SK-N-SH (cell line): ENCODE measurements around the gene TRIM50. TPM values are rescaled to one million over a fixed set of nuclear protein-coding genes. Genes with fewer than 3 reads are reported as not detected.

Experiments used
- CTCF ChIA-PET: fragments of 300-600, 350-600 bp; formaldehyde crosslinking; extraction: SDS; loops from one replicate; lab custom pipeline; 2021; lab: Yijun Ruan, JAX
- POLR2A ChIA-PET: fragments of 350-600 bp; sonication (Branson Sonifier 250); formaldehyde crosslinking; extraction: SDS; loops from one replicate; lab custom pipeline; 2020; ENCODE audit warnings: antibody characterized with exemption, inconsistent platforms; lab: Yijun Ruan, JAX
- DNase-seq: peaks from one replicate; pipeline ENCODE4 v3.0.0; 2012
- H2AFZ ChIP-seq: fragments of 200-600 bp; sonication (generic); 2 replicates; pipeline ENCODE4 v1.8.1; 2016; ENCODE audit warnings: antibody characterized with exemption, mild to moderate bottlenecking, low read depth
- H3F3A ChIP-seq: fragments of 200-600 bp; sonication (generic); replicated peaks from 2 replicates; pipeline ENCODE3; 2016; ENCODE audit warnings: antibody characterized with exemption, mild to moderate bottlenecking; ENCODE audit not compliant: insufficient read depth
- H3K27ac ChIP-seq, 2 experiments: fragments of 200-500 bp in 1 of 2; fragments of 200-600 bp in 1 of 2; sonication (Bioruptor generic) in 1 of 2; sonication (generic), shearing (Covaris generic) in 1 of 2; 2 replicates each; pipeline versions ENCODE4 v1.5.1 to v1.6.1; 2014 to 2016; ENCODE audit warnings: low read depth in 2 of 2, inconsistent platforms in 1 of 2, low read length in 1 of 2, mild to moderate bottlenecking in 1 of 2, mixed read lengths in 1 of 2
- H3K27me3 ChIP-seq: fragments of 200-600 bp; sonication (generic), shearing (Covaris generic); 2 replicates; pipeline ENCODE4 v1.6.1; 2016; ENCODE audit warnings: mixed run types; ENCODE audit not compliant: insufficient read depth
- H3K36me3 ChIP-seq, 2 experiments: fragments of 200-500 bp in 1 of 2; fragments of 200-600 bp in 1 of 2; sonication (Bioruptor generic) in 1 of 2; sonication (generic) in 1 of 2; replicated peaks in 1 of 2; 2 replicates each; pipeline versions ENCODE3 to v1.5.1; 2014 to 2016; ENCODE audit warnings: low read length in 1 of 2, mild to moderate bottlenecking in 1 of 2; ENCODE audit not compliant: insufficient read depth in 2 of 2, control insufficient read depth in 1 of 2
- H3K4me1 ChIP-seq, 2 experiments: fragments of 200-500 bp in 1 of 2; fragments of 200-600 bp in 1 of 2; sonication (Bioruptor generic) in 1 of 2; sonication (generic), shearing (Covaris generic) in 1 of 2; 2 replicates each; pipeline versions ENCODE4 v1.5.1 to v1.6.1; 2014 to 2016; ENCODE audit warnings: low read depth in 1 of 2, low read length in 1 of 2, mixed run types in 1 of 2; ENCODE audit not compliant: insufficient read depth in 2 of 2, control insufficient read depth in 1 of 2
- H3K4me2 ChIP-seq: fragments of 200-600 bp; sonication (generic), shearing (Covaris generic); 2 replicates; pipeline ENCODE4 v1.6.1; 2017; ENCODE audit warnings: mixed run types
- H3K4me3 ChIP-seq, 2 experiments: fragments of 200-500 bp in 1 of 2; fragments of 200-600 bp in 1 of 2; sonication (Bioruptor generic) in 1 of 2; sonication (generic), shearing (Covaris generic) in 1 of 2; 2 replicates each; pipeline versions ENCODE4 v1.5.1 to v1.8.1; 2014 to 2016; ENCODE audit warnings: low read depth in 2 of 2, inconsistent platforms in 1 of 2, low read length in 1 of 2, mild to moderate bottlenecking in 1 of 2, mixed read lengths in 1 of 2, moderate library complexity in 1 of 2
- H3K79me2 ChIP-seq: fragments of 200-600 bp; sonication (generic); 2 replicates; pipeline ENCODE4 v1.8.1; 2017; ENCODE audit warnings: mild to moderate bottlenecking; ENCODE audit not compliant: insufficient read depth
- H3K9ac ChIP-seq: fragments of 200-600 bp; sonication (generic); 2 replicates; pipeline ENCODE4 v1.6.1; 2017; ENCODE audit warnings: mixed run types
- H3K9me2 ChIP-seq: fragments of 200-600 bp; sonication (generic); 2 replicates; pipeline ENCODE4 v1.6.1; 2017; ENCODE audit warnings: mixed run types
- H3K9me3 ChIP-seq: fragments of 200-600 bp; sonication (generic); 2 replicates; pipeline ENCODE4 v1.6.1; 2017; ENCODE audit warnings: mixed run types, mild to moderate bottlenecking, moderate library complexity
- H4K20me1 ChIP-seq: fragments of 200-600 bp; sonication (generic); 2 replicates; pipeline ENCODE4 v1.6.1; 2017; ENCODE audit warnings: mild to moderate bottlenecking, mixed run types; ENCODE audit not compliant: insufficient read depth
- CHD2 ChIP-seq: fragments of 150-350 bp; IDR thresholded peaks from 2 replicates; pipeline ENCODE4 v1.6.1; 2018; ENCODE audit warnings: low read length; ENCODE audit not compliant: partially characterized antibody
- ELF1 ChIP-seq: IDR thresholded peaks from 2 replicates; pipeline ENCODE4 v1.4.0; 2012
- EP300 ChIP-seq, 2 experiments: IDR thresholded peaks; 2 replicates each; pipeline versions ENCODE4 v1.4.0 to v1.6.1; 2012; ENCODE audit warnings: borderline replicate concordance in 1 of 2, low read depth in 1 of 2, low read length in 1 of 2
- EZH2phosphoT487 ChIP-seq: fragments of 200-600 bp; sonication (generic); IDR thresholded peaks from 2 replicates; pipeline ENCODE4 v1.6.1; 2017; ENCODE audit warnings: low read depth, mixed run types, mild to moderate bottlenecking, antibody characterized with exemption, moderate library complexity, borderline replicate concordance
- FOSL2 ChIP-seq: IDR thresholded peaks from 2 replicates; pipeline ENCODE4 v1.4.0; 2012; ENCODE audit warnings: low read depth, mild to moderate bottlenecking, moderate library complexity, borderline replicate concordance
- RAD21 ChIP-seq: IDR thresholded peaks from 2 replicates; pipeline ENCODE4 v1.6.1; 2012; ENCODE audit warnings: mild to moderate bottlenecking, low read length
- RCOR1 ChIP-seq: fragments of 150-350 bp; IDR thresholded peaks from 2 replicates; pipeline ENCODE4 v1.6.1; 2017; ENCODE audit warnings: antibody characterized with exemption, low read length
- RFX5 ChIP-seq: IDR thresholded peaks from 2 replicates; pipeline ENCODE4 v1.6.1; 2012; ENCODE audit warnings: mild to moderate bottlenecking, improper control_type of control experiment, low read length
- RXRA ChIP-seq: IDR thresholded peaks from 2 replicates; pipeline ENCODE4 v1.4.0; 2012; ENCODE audit warnings: low read depth, mild to moderate bottlenecking, borderline replicate concordance
- TCF12 ChIP-seq: IDR thresholded peaks from 2 replicates; pipeline ENCODE4 v1.4.0; 2012
- YY1 ChIP-seq: IDR thresholded peaks from 2 replicates; pipeline ENCODE4 v1.4.0; 2012; ENCODE audit warnings: low read depth, mild to moderate bottlenecking
- WGBS: methylation state at CpG from one replicate; pipeline ENCODE4 v1.1.6; 2017; ENCODE audit warnings: low lambda C conversion rate; 5-methylcytosine and 5-hydroxymethylcytosine counted together
- polyA plus RNA-seq, 3 experiments: library from polyadenylated mRNA; depleted of rRNA; stranded (reverse); fragments of >200 nt; gene quantifications; 2 replicates each; pipeline ENCODE4 v1.2.3, GENCODE V29; 2012
- TF ChIP-seq, protein P1 (sequence below): IDR thresholded peaks from 2 replicates; pipeline ENCODE4 v1.4.0; 2012; ENCODE audit warnings: low read depth, borderline replicate concordance
- TF ChIP-seq, protein P2 (sequence below): fragments of 200-600 bp; sonication (generic); IDR thresholded peaks from 2 replicates; pipeline ENCODE4 v1.6.1; 2017; ENCODE audit warnings: antibody characterized with exemption, mild to moderate bottlenecking, moderate library complexity
- TF ChIP-seq, protein P3 (sequence below): fragments of 150-350 bp; IDR thresholded peaks from 2 replicates; pipeline ENCODE4 v1.6.1; 2017; ENCODE audit warnings: antibody characterized with exemption, low read length, low read depth, borderline replicate concordance

TRIM50 gene
- polyA plus RNA-seq, 1 of the 3 experiments (the other 2 are of a cell fraction) = not detected

DNA sequence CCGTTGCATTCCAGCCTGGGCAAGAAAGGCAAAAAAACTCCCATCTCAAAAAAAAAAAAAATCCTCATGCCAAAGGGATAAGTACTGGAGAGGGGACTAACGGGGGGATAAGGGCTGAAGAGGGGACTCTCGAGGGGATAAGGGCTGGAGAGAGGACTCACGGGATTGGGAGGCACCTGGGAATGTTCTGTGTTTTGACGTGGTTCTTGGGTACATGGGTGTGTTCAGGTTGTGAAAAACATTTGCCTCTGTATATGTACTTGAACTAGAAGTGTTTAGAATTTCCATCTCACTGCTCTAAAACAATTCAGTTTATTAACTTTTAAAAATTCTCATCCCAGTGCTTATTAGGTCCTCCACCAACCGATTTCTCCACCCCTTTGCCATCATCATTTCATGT lies 4.6 kb upstream of the TRIM50 start:
- Histone ChIP-seq H2AFZ (no peak overlapping the region), H3K9me2 (no peaks in the 10 kb centered on the region), H3K27me3 (peaks cover 17% of the 10 kb centered on the region; the same call in 1 of the 2 replicates), H3K27ac (no peak overlapping the region), H3F3A (no peaks in the 10 kb centered on the region), H3K36me3 (no peaks in the 10 kb centered on the region), H3K4me3 (no peak overlapping the region), H3K79me2 (no peaks in the 10 kb centered on the region), H3K9ac (no peak overlapping the region), H3K4me2 (no peak overlapping the region), H3K4me1 (no peaks in the 10 kb centered on the region), H3K9me3 (no peaks in the 10 kb centered on the region), H4K20me1 (no peaks in the 10 kb centered on the region)
- ChIA-PET CTCF (interaction anchor here (1.0 to 2.1 kb wide), 2 partner anchors 8 to 14 kb away, joined by 3 to 12 read pairs; no protein-coding TSS in a partner anchor), POLR2A (no interaction called here)
- 43% methylated on average over 6 of the region's 6 CpGs for WGBS
- no peak for TF ChIP-seq YY1
- TF ChIP-seq RAD21 = no peak
- TF ChIP-seq, protein P1, sequence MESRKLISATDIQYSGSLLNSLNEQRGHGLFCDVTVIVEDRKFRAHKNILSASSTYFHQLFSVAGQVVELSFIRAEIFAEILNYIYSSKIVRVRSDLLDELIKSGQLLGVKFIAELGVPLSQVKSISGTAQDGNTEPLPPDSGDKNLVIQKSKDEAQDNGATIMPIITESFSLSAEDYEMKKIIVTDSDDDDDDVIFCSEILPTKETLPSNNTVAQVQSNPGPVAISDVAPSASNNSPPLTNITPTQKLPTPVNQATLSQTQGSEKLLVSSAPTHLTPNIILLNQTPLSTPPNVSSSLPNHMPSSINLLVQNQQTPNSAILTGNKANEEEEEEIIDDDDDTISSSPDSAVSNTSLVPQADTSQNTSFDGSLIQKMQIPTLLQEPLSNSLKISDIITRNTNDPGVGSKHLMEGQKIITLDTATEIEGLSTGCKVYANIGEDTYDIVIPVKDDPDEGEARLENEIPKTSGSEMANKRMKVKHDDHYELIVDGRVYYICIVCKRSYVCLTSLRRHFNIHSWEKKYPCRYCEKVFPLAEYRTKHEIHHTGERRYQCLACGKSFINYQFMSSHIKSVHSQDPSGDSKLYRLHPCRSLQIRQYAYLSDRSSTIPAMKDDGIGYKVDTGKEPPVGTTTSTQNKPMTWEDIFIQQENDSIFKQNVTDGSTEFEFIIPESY = no peak
- TF ChIP-seq, protein P2, sequence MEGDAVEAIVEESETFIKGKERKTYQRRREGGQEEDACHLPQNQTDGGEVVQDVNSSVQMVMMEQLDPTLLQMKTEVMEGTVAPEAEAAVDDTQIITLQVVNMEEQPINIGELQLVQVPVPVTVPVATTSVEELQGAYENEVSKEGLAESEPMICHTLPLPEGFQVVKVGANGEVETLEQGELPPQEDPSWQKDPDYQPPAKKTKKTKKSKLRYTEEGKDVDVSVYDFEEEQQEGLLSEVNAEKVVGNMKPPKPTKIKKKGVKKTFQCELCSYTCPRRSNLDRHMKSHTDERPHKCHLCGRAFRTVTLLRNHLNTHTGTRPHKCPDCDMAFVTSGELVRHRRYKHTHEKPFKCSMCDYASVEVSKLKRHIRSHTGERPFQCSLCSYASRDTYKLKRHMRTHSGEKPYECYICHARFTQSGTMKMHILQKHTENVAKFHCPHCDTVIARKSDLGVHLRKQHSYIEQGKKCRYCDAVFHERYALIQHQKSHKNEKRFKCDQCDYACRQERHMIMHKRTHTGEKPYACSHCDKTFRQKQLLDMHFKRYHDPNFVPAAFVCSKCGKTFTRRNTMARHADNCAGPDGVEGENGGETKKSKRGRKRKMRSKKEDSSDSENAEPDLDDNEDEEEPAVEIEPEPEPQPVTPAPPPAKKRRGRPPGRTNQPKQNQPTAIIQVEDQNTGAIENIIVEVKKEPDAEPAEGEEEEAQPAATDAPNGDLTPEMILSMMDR = no peak
- TF ChIP-seq EZH2phosphoT487 = no peak
- no peak for TF ChIP-seq FOSL2
- TF ChIP-seq ELF1 = no peak
- no peak for TF ChIP-seq RXRA
- TF ChIP-seq TCF12 = no peak
- TF ChIP-seq, protein P3, sequence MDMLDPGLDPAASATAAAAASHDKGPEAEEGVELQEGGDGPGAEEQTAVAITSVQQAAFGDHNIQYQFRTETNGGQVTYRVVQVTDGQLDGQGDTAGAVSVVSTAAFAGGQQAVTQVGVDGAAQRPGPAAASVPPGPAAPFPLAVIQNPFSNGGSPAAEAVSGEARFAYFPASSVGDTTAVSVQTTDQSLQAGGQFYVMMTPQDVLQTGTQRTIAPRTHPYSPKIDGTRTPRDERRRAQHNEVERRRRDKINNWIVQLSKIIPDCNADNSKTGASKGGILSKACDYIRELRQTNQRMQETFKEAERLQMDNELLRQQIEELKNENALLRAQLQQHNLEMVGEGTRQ = no peak
- TF ChIP-seq RCOR1 = no peak
- no peak for DNase-seq

DNA sequence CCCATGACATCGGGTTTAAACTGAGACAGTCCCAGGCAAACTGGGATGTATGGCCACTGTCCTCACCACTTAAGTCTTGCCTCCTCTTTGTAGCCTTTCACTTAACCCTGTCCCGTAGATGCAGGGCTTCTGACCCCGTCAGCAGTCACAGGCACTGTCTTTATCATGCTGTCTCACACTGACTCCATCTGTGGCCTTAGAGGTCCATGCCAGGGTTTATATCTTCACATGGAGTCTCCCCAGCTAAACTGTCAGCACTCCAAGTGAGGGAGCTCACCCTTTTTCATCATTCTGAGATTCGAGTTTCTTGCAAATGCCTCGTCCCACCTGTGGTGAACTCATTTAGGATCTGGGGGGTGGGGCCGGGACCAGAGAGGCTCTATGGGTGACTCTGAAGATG lies 2.9 kb upstream of the TRIM50 start:
- Histone ChIP-seq H3K36me3 (no peaks in the 10 kb centered on the region), H3K4me3 (no peak overlapping the region), H2AFZ (no peak overlapping the region), H3K9ac (no peak overlapping the region), H3K9me3 (no peaks in the 10 kb centered on the region), H3K27ac (no peak overlapping the region), H3K4me2 (no peak overlapping the region), H3K27me3 (peaks cover 17% of the 10 kb centered on the region; the same call in 1 of the 2 replicates), H4K20me1 (no peaks in the 10 kb centered on the region), H3K4me1 (no peaks in the 10 kb centered on the region), H3K9me2 (no peaks in the 10 kb centered on the region), H3K79me2 (no peaks in the 10 kb centered on the region), H3F3A (no peaks in the 10 kb centered on the region)
- WGBS = 42% methylated on average over 5 of the region's 6 CpGs
- ChIA-PET CTCF (interaction anchor here (2.6 kb wide), 1 partner anchor 121 kb away, joined by 12 read pairs; no protein-coding TSS in a partner anchor), POLR2A (no interaction called here)
- TF ChIP-seq EP300 (IDR thresholded peaks at IDR 0.05; ENCODE audit: borderline replicate concordance in 1 of 2, low read depth in 1 of 2, low read length in 1 of 2) = no peak
- no peak for TF ChIP-seq CHD2
- no peak for TF ChIP-seq RCOR1
- no peak for TF ChIP-seq RFX5
- TF ChIP-seq, protein P3 = no peak
- no peak for TF ChIP-seq RXRA
- no peak for DNase-seq
